K562 (cell line): ENCODE data around the gene DHRS3. TPM values are rescaled to one million over a fixed set of nuclear protein-coding genes. Genes with fewer than 3 reads are reported as not detected.

Source experiments
- ATAC-seq: fragments of 200-7000 bp; cut with Tn5 transposase; 3 replicates; pipeline ENCODE4 v1.9.1; 2020; ENCODE audit warnings: moderate library complexity
- BruUV-seq: library from RNA; stranded (reverse); fragments of 400-500 nt; replicated peaks from 2 replicates; lab custom pipeline; 2021; lab: Mats Ljungman, UMichigan
- CTCF ChIA-PET: fragments of 300-600 bp; formaldehyde crosslinking; extraction: SDS; loops from one replicate; lab custom pipeline; 2021; ENCODE audit warnings: low intra/inter-chr PET ratio; lab: Yijun Ruan, JAX
- POLR2A ChIA-PET: fragments of 300-600, 350-650 bp; sonication (Branson Sonifier 250); formaldehyde crosslinking; extraction: SDS; loops from one replicate; lab custom pipeline; 2021; ENCODE audit warnings: antibody characterized with exemption, inconsistent platforms; lab: Yijun Ruan, JAX
- DNase-seq, 4 experiments: peaks; one replicate each; pipeline versions ENCODE4 v3.0.0 to v3.0.0-alpha.2; 2011 to 2018; ENCODE audit warnings: low spot score in 3 of 4, mixed read lengths in 3 of 4; ENCODE audit errors: extremely low read depth in 1 of 4
- FAIRE-seq: peaks from 2 replicates; lab custom pipeline; 2011; peaks lifted over from hg19 to GRCh38; lab: Jason Lieb, UNC
- H2AFZ ChIP-seq: 2 replicates; pipeline ENCODE4 v1.6.0; 2011; ENCODE audit warnings: low read depth, low read length, control low read depth, inconsistent platforms
- H3K27ac ChIP-seq: fragments of 200-600 bp; 3 replicates; pipeline ENCODE4 v1.8.0; 2011; ENCODE audit warnings: low read depth, mild to moderate bottlenecking, control low read depth, inconsistent platforms, low read length, moderate library complexity, mixed read lengths; ENCODE audit errors: extremely low read depth
- H3K27me3 ChIP-seq, 2 experiments: fragments of 300-600 bp in 1 of 2; 2 replicates in 1 of 2; 3 replicates in 1 of 2; pipeline versions ENCODE4 v1.6.0 to v1.8.0; 2011; ENCODE audit warnings: inconsistent platforms in 2 of 2, low read length in 2 of 2, mild to moderate bottlenecking in 1 of 2, mixed read lengths in 1 of 2, moderate library complexity in 1 of 2; ENCODE audit not compliant: control insufficient read depth in 2 of 2, insufficient read depth in 2 of 2
- H3K36me3 ChIP-seq: fragments of 300-600 bp; 3 replicates; pipeline ENCODE4 v1.8.0; 2011; ENCODE audit warnings: mild to moderate bottlenecking, low read length, inconsistent platforms; ENCODE audit not compliant: control insufficient read depth, insufficient read depth
- H3K4me1 ChIP-seq, 2 experiments: fragments of 200-600 bp in 1 of 2; replicated peaks in 1 of 2; 2 replicates in 1 of 2; 3 replicates in 1 of 2; pipeline versions ENCODE4 v1.5.1 to v1.8.0; 2011; ENCODE audit warnings: inconsistent platforms in 2 of 2, low read length in 2 of 2, mild to moderate bottlenecking in 1 of 2, mixed read lengths in 1 of 2, moderate library complexity in 1 of 2; ENCODE audit not compliant: control insufficient read depth in 2 of 2, insufficient read depth in 2 of 2
- H3K4me2 ChIP-seq: 2 replicates; pipeline ENCODE4 v1.6.1; 2011; ENCODE audit warnings: low read length, control low read depth, inconsistent platforms, mixed read lengths; ENCODE audit not compliant: insufficient read depth
- H3K4me3 ChIP-seq: fragments of 200-600 bp; sonication (generic), shearing (Covaris generic); 2 replicates; pipeline ENCODE4 v1.5.1; 2016; ENCODE audit warnings: control low read depth, inconsistent platforms
- H3K79me2 ChIP-seq: fragments of 200-600 bp; 3 replicates; pipeline ENCODE4 v1.8.0; 2011; ENCODE audit warnings: low read length, inconsistent platforms; ENCODE audit not compliant: control insufficient read depth, insufficient read depth
- H3K9ac ChIP-seq, 2 experiments: 2 replicates each; pipeline versions ENCODE4 v1.6.0 to v1.6.1; 2011; ENCODE audit warnings: low read depth in 2 of 2, low read length in 2 of 2, control low read depth in 1 of 2, inconsistent platforms in 1 of 2, mild to moderate bottlenecking in 1 of 2, mixed read lengths in 1 of 2; ENCODE audit not compliant: insufficient read depth in 1 of 2
- H3K9me1 ChIP-seq: one replicate; pipeline ENCODE4 v1.6.0; 2011; ENCODE audit warnings: inconsistent platforms, mild to moderate bottlenecking, low read length, moderate library complexity; ENCODE audit not compliant: control insufficient read depth, insufficient read depth
- H3K9me3 ChIP-seq: replicated peaks from 2 replicates; pipeline ENCODE4 v1.5.1; 2011; ENCODE audit warnings: low read depth, low read length, inconsistent platforms; ENCODE audit not compliant: control insufficient read depth, insufficient read depth
- H4K20me1 ChIP-seq: replicated peaks from 2 replicates; pipeline ENCODE4 v1.6.1; 2011; ENCODE audit warnings: low read length, inconsistent platforms, mixed read lengths; ENCODE audit not compliant: control insufficient read depth, insufficient read depth
- IFI16 ChIP-seq: fragments of 250-450 bp; sonication (Bioruptor Pico); IDR thresholded peaks from 2 replicates; pipeline ENCODE4 v2.1.2; 2022; ENCODE audit warnings: mild to moderate bottlenecking, inconsistent platforms
- RBM17 ChIP-seq: fragments of 200-400 bp; formaldehyde crosslinking; IDR thresholded peaks from 2 replicates; pipeline ENCODE4 v1.6.1; 2017; ENCODE audit warnings: low read depth, mild to moderate bottlenecking, low read length, borderline replicate concordance
- SLC30A9 ChIP-seq: fragments of 250-450 bp; sonication (Bioruptor Pico); IDR thresholded peaks from 2 replicates; pipeline ENCODE4 v1.8.0; 2022; ENCODE audit warnings: mild to moderate bottlenecking, moderate library complexity
- STAT5B ChIP-seq: fragments of 250-450 bp; sonication (Bioruptor Pico); IDR thresholded peaks from 2 replicates; pipeline ENCODE4 v1.8.0; 2021; ENCODE audit warnings: mild to moderate bottlenecking, inconsistent platforms
- ZBTB5 ChIP-seq: fragments of 450-650 bp; IDR thresholded peaks from 2 replicates; pipeline ENCODE4 v1.6.1; 2017; ENCODE audit warnings: antibody characterized with exemption
- ZNF384 ChIP-seq: IDR thresholded peaks from 2 replicates; pipeline ENCODE4 v1.6.1; 2012; ENCODE audit warnings: low read depth, low read length, improper control_type of control experiment
- WGBS: fragments of 100-300 bp; shearing (Covaris generic); methylation state at CpG from one replicate; pipeline ENCODE4 v1.1.6; 2016; ENCODE audit warnings: low coverage, mixed read lengths; ENCODE audit not compliant: insufficient coverage; ENCODE audit errors: missing lambda C conversion rate; 5-methylcytosine and 5-hydroxymethylcytosine counted together
- in situ Hi-C: fragments of 300-500 bp; cut with MboI; formaldehyde crosslinking; loops from 4 replicates; pipeline ENCODE4 v1.15.0; 2018; ENCODE audit warnings: inconsistent platforms, mixed read lengths
- intact Hi-C: fragments of 100-400 bp; cut with micrococcal nuclease; formaldehyde crosslinking; loops from 2 replicates; pipeline ENCODE4 v1.14.2; 2022
- polyA plus RNA-seq, 8 experiments: library from polyadenylated mRNA; depleted of rRNA in 4 of 8; stranded (reverse) in 5 of 8; unstranded in 3 of 8; fragments of >200 nt; fragmentation: Nextera tagmentation in 2 of 8; fragmentation: Illumina TruSeq in 1 of 8; extraction: Ambion mirVana in 2 of 8; extraction: Trizol in 1 of 8; gene quantifications; 2 replicates each; pipeline versions ENCODE4 v1.2.1 to v1.2.3, GENCODE V29; 2011 to 2014; ENCODE audit warnings: inconsistent platforms in 1 of 8, missing spikeins in 1 of 8
- total RNA-seq, 7 experiments: library from RNA; depleted of rRNA in 6 of 7; stranded (reverse); fragments of >200 nt in 6 of 7; fragmentation: Illumina TruSeq in 2 of 7; extraction: Trizol in 2 of 7; gene quantifications; 2 replicates each; pipeline versions ENCODE4 v1.2.1 to v1.2.3, GENCODE V29; 2011 to 2021; ENCODE audit warnings: low replicate concordance in 1 of 7

The DHRS3 gene
- total and polyA plus RNA-seq, 9 of the 15 experiments (the other 6 are each of a cell fraction or from before 2014, with no cell fraction given) = 21.0 to 116 (median 58.7) TPM

GRCh38 chr1:12543740-12544154 lies 74.3 kb downstream of the DHRS3 start:
- H3K36me3 ChIP-seq = no peaks in the 10 kb centered on the region
- no peaks in the 10 kb centered on the region for H3K9me3 ChIP-seq
- no peaks in the 10 kb centered on the region for H3K9me1 ChIP-seq
- ChIA-PET POLR2A (no interaction called here), CTCF (no interaction called here)
- H4K20me1 ChIP-seq = no peaks in the 10 kb centered on the region
- intact Hi-C loops (no loop called here), in situ Hi-C loops (no loop called here)
- H3K4me3 ChIP-seq = no peak overlapping the region
- H2AFZ ChIP-seq = no peak overlapping the region
- DNase-seq (no peak), ATAC-seq (no peak), FAIRE-seq (no peak)
- TF ChIP-seq ZNF384 (no peak), SLC30A9 (CRISPR knock-in tag) (no peak), STAT5B (CRISPR knock-in tag) (no peak), IFI16 (CRISPR knock-in tag) (no peak), ZBTB5 (no peak), RBM17 (no peak)
- H3K79me2 ChIP-seq = no peaks in the 10 kb centered on the region
- H3K27me3 ChIP-seq = no peaks in the 10 kb centered on the region
- no TSS peak for BruUV-seq
- WGBS = 80% methylated on average over 9 of the region's 9 CpGs
- H3K27ac ChIP-seq = no peak overlapping the region
- H3K4me1 ChIP-seq = peaks cover 20 to 40% of the 10 kb centered on the region in 2 experiments
- H3K9ac ChIP-seq = no peak overlapping the region
- H3K4me2 ChIP-seq = no peak overlapping the region
